DND-41 (cell line): Measurements from ENCODE around the gene URM1.

ENCODE experiments used
- ATAC-seq: fragments of 200-7000 bp; cut with Tn5 transposase; 3 replicates; pipeline ENCODE4 v1.9.1; 2021; ENCODE audit warnings: low read depth; ENCODE audit not compliant: insufficient read depth
- DNase-seq: peaks from one replicate; pipeline ENCODE4 v3.0.0-alpha.2; 2020
- H2AFZ ChIP-seq: 2 replicates; pipeline ENCODE4 v1.6.0; 2012; ENCODE audit warnings: low read depth, low read length
- H3K27ac ChIP-seq: 2 replicates; pipeline ENCODE4 v1.5.1; 2012; ENCODE audit warnings: low read length, inconsistent platforms
- H3K27me3 ChIP-seq: fragments of 200-600 bp; sonication (generic); 2 replicates; pipeline ENCODE4 v1.6.0; 2012; ENCODE audit warnings: low read length, mild to moderate bottlenecking, inconsistent platforms; ENCODE audit not compliant: insufficient read depth, poor library complexity
- H3K36me3 ChIP-seq: 2 replicates; pipeline ENCODE4 v1.5.1; 2012; ENCODE audit warnings: low read length, inconsistent platforms; ENCODE audit not compliant: insufficient read depth
- H3K4me1 ChIP-seq: 2 replicates; pipeline ENCODE4 v1.5.1; 2012; ENCODE audit warnings: mild to moderate bottlenecking, low read length; ENCODE audit not compliant: insufficient read depth
- H3K4me2 ChIP-seq: 2 replicates; pipeline ENCODE4 v1.6.0; 2012; ENCODE audit warnings: mild to moderate bottlenecking, moderate library complexity, low read length, inconsistent platforms; ENCODE audit not compliant: insufficient read depth
- H3K4me3 ChIP-seq, 2 experiments: fragments of 200-600 bp in 1 of 2; shearing (Covaris generic) in 1 of 2; 2 replicates each; pipeline ENCODE4 v1.5.1; 2012 to 2016; ENCODE audit warnings: inconsistent platforms in 2 of 2, low read length in 2 of 2, mild to moderate bottlenecking in 2 of 2, low read depth in 1 of 2, moderate library complexity in 1 of 2
- H3K79me2 ChIP-seq: 2 replicates; pipeline ENCODE4 v1.6.0; 2012; ENCODE audit warnings: low read length, inconsistent platforms; ENCODE audit not compliant: insufficient read depth
- H3K9ac ChIP-seq: 2 replicates; pipeline ENCODE4 v1.6.0; 2012; ENCODE audit warnings: low read depth, mild to moderate bottlenecking, inconsistent platforms, low read length, moderate library complexity
- H3K9me3 ChIP-seq: 2 replicates; pipeline ENCODE4 v1.5.1; 2012; ENCODE audit warnings: low read length, moderate library complexity, mild to moderate bottlenecking, inconsistent platforms; ENCODE audit not compliant: insufficient read depth, severe bottlenecking
- H4K20me1 ChIP-seq: 2 replicates; pipeline ENCODE4 v1.6.0; 2012; ENCODE audit warnings: low read length; ENCODE audit not compliant: insufficient read depth
- CTCF ChIP-seq: IDR thresholded peaks from 2 replicates; pipeline ENCODE4 v1.5.1; 2012; ENCODE audit warnings: borderline replicate concordance, low read length, moderate library complexity, mild to moderate bottlenecking; ENCODE audit not compliant: poor library complexity, severe bottlenecking; ENCODE audit errors: extremely low read depth
- EZH2 ChIP-seq: IDR thresholded peaks from 3 replicates; pipeline ENCODE4 v1.6.1; 2012; ENCODE audit warnings: borderline replicate concordance, low read depth, mild to moderate bottlenecking, moderate library complexity, low read length, inconsistent platforms; ENCODE audit not compliant: severe bottlenecking

Gene URM1

GRCh38 chr9:128325629-128326028, 45.5 kb upstream of the URM1 start:
- no peak overlapping the region for H3K9ac ChIP-seq
- H3K9me3 ChIP-seq = no peaks in the 10 kb centered on the region
- no peaks in the 10 kb centered on the region for H3K27me3 ChIP-seq
- DNase-seq (no peak), ATAC-seq (no peak)
- H3K36me3 ChIP-seq = peaks cover 31% of the 10 kb centered on the region
- no peaks in the 10 kb centered on the region; the same call in 1 of the 2 replicates for H4K20me1 ChIP-seq
- no peak overlapping the region for H3K4me2 ChIP-seq
- H3K4me3 ChIP-seq = no peak overlapping the region
- H2AFZ ChIP-seq = no peak overlapping the region
- peaks cover 43% of the 10 kb centered on the region for H3K79me2 ChIP-seq
- peaks cover 26% of the 10 kb centered on the region for H3K4me1 ChIP-seq
- no peak overlapping the region for H3K27ac ChIP-seq
- no peak for TF ChIP-seq EZH2
- TF ChIP-seq CTCF = no peak

GRCh38 chr9:128333451-128333869, 37.7 kb upstream of the URM1 start:
- ATAC-seq = no peak
- no peaks in the 10 kb centered on the region for H3K27me3 ChIP-seq
- no peaks in the 10 kb centered on the region for H3K4me1 ChIP-seq
- H3K79me2 ChIP-seq = no peaks in the 10 kb centered on the region
- no peak overlapping the region for H3K9ac ChIP-seq
- no peaks in the 10 kb centered on the region for H3K9me3 ChIP-seq
- H3K36me3 ChIP-seq = peaks cover 16% of the 10 kb centered on the region
- no peaks in the 10 kb centered on the region for H4K20me1 ChIP-seq
- no peak overlapping the region for H3K27ac ChIP-seq
- no peak overlapping the region for H3K4me3 ChIP-seq
- TF ChIP-seq CTCF (no peak), EZH2 (no peak)
- H3K4me2 ChIP-seq = no peak overlapping the region
- DNase-seq = no peak
- H2AFZ ChIP-seq = no peak overlapping the region

- DNase-seq (no peak), ATAC-seq (no peak)
- Histone ChIP-seq H3K4me2 (no peak overlapping the region), H3K4me1 (peaks cover 7% of the 10 kb centered on the region), H3K36me3 (peaks cover 11% of the 10 kb centered on the region; the same call in 1 of the 2 replicates), H3K27ac (no peak overlapping the region), H3K4me3 (no peak overlapping the region), H3K9ac (no peak overlapping the region), H4K20me1 (no peaks in the 10 kb centered on the region), H2AFZ (no peak overlapping the region), H3K79me2 (no peaks in the 10 kb centered on the region), H3K27me3 (no peaks in the 10 kb centered on the region), H3K9me3 (no peaks in the 10 kb centered on the region)
- no peak for TF ChIP-seq CTCF
Observed at GRCh38 chr9:128335161-128335560, 36.0 kb upstream of the URM1 start.

GRCh38 chr9:128335914-128336313, 35.3 kb upstream of the URM1 start:
- Histone ChIP-seq H3K27me3 (no peaks in the 10 kb centered on the region), H3K9me3 (no peaks in the 10 kb centered on the region), H2AFZ (no peak overlapping the region), H4K20me1 (no peaks in the 10 kb centered on the region), H3K4me1 (peaks cover 10% of the 10 kb centered on the region), H3K4me2 (no peak overlapping the region), H3K9ac (no peak overlapping the region), H3K4me3 (no peak overlapping the region), H3K79me2 (peaks cover 3% of the 10 kb centered on the region; the same call in 1 of the 2 replicates), H3K36me3 (peaks cover 11% of the 10 kb centered on the region; the same call in 1 of the 2 replicates), H3K27ac (no peak overlapping the region)
- DNase-seq = no peak
- TF ChIP-seq EZH2 = no peak
- no peak for TF ChIP-seq CTCF
- no peak for ATAC-seq
